Fibroblast of pulmonary artery (primary cell): Measurements from ENCODE around the gene AGAP1.

Experiments
- DNase-seq: peaks from one replicate; pipeline ENCODE4 v3.0.0-alpha.2; 2010; ENCODE audit warnings: low read depth
- H3K4me3 ChIP-seq: replicated peaks from 2 replicates; pipeline ENCODE4 v1.5.1; 2011; ENCODE audit warnings: low read depth, mild to moderate bottlenecking, control low read depth, low read length, moderate library complexity
- CTCF ChIP-seq: IDR thresholded peaks from 2 replicates; pipeline ENCODE4 v1.5.1; 2011; ENCODE audit warnings: mild to moderate bottlenecking, control low read depth, low read length, inconsistent platforms; ENCODE audit errors: missing control alignments

AGAP1 gene

GRCh38 chr2:235711527-235711926 lies 217.7 kb downstream of the AGAP1 start:
- no peak overlapping the region for H3K4me3 ChIP-seq
- DNase-seq: no peak
- TF ChIP-seq CTCF: no peak

GRCh38 chr2:235712176-235712575 lies 218.3 kb downstream of the AGAP1 start:
- TF ChIP-seq CTCF: no peak
- DNase-seq: no peak
- no peak overlapping the region for H3K4me3 ChIP-seq

GRCh38 chr2:235713189-235713588 lies 219.3 kb downstream of the AGAP1 start:
- H3K4me3 ChIP-seq: no peak overlapping the region
- no peak for TF ChIP-seq CTCF
- no peak for DNase-seq

GRCh38 chr2:235715601-235716000 lies 221.8 kb downstream of the AGAP1 start:
- no peak for TF ChIP-seq CTCF
- no peak for DNase-seq
- no peak overlapping the region for H3K4me3 ChIP-seq

- no peak overlapping the region for H3K4me3 ChIP-seq
- DNase-seq: no peak
- no peak for TF ChIP-seq CTCF
These were observed 223.1 kb downstream of the AGAP1 start for GRCh38 chr2:235716875-235717496.

- no peak overlapping the region for H3K4me3 ChIP-seq
- DNase-seq: no peak
- no peak for TF ChIP-seq CTCF
These were observed 225.5 kb downstream of the AGAP1 start for GRCh38 chr2:235719146-235719942.
